Erythroblast (primary cell): ENCODE results near the gene PRKCE.

ENCODE experiments used
- GATA1 ChIP-seq: IDR thresholded peaks from 2 replicates; pipeline ENCODE4 v1.6.1; 2011; ENCODE audit warnings: low read depth, mild to moderate bottlenecking, control low read depth, low read length, moderate library complexity
- POLR2A ChIP-seq: IDR thresholded peaks from 2 replicates; pipeline ENCODE4 v1.6.1; 2011; ENCODE audit warnings: mild to moderate bottlenecking, low read length

- TF ChIP-seq POLR2A (no peak), GATA1 (no peak)
These were observed 47.7 kb downstream of the PRKCE start for GRCh38 chr2:45699032-45699658.
